Measurements from ENCODE around the gene OR1N2. TPM values are rescaled to one million over a fixed set of nuclear protein-coding genes. Genes with fewer than 3 reads are reported as not detected.

The OR1N2 gene
- total RNA-seq, 1 experiment from 2014 or later: not detected

- no peaks in the 10 kb centered on the region for H3F3A ChIP-seq (ENCODE audit: low read length, unreplicated experiment)
- H3K4me2 ChIP-seq (ENCODE audit: low read length): no peak overlapping the region
- DNase-seq (no peak), ATAC-seq (no peak)
- H3K4me1 ChIP-seq (ENCODE audit: insufficient read depth, low read length): no peaks in the 10 kb centered on the region
- no peaks in the 10 kb centered on the region for H3K79me2 ChIP-seq (ENCODE audit: low read length)
- no peak overlapping the region for H3K4me3 ChIP-seq (ENCODE audit: low read length)
- H3K9ac ChIP-seq (ENCODE audit: low read length): no peak overlapping the region
- no peaks in the 10 kb centered on the region for H3K9me3 ChIP-seq (ENCODE audit: low read length)
- ChIA-PET POLR2A (ENCODE audit: unreplicated experiment) (no interaction called here), CTCF (no interaction called here)
- H2AFZ ChIP-seq (ENCODE audit: low read length): no peak overlapping the region
- intact Hi-C loops (cut with micrococcal nuclease): no loop called here
- no peaks in the 10 kb centered on the region for H3K36me3 ChIP-seq (ENCODE audit: low read depth, low read length)
- no peaks in the 10 kb centered on the region for H4K20me1 ChIP-seq (ENCODE audit: low read length)
- no TSS peak for BruUV-seq (replicated peaks)
- no peaks in the 10 kb centered on the region for H3K9me2 ChIP-seq (replicated peaks; ENCODE audit: low read length)
- peaks cover 32% of the 10 kb centered on the region for H3K27me3 ChIP-seq (ENCODE audit: low read length)
- no peak overlapping the region for H3K27ac ChIP-seq (ENCODE audit: low read length)
- TF ChIP-seq EZH2 (IDR thresholded peaks at IDR 0.05; ENCODE audit: low read length, unreplicated experiment) (no peak), CTCF (conservative IDR thresholded peaks at IDR 0.05; ENCODE audit: low read depth, low read length) (no peak), EZH2phosphoT487 (IDR thresholded peaks at IDR 0.05; ENCODE audit: borderline replicate concordance, low read length) (no peak)
Measured at GRCh38 chr9:122546196-122546595, 6.7 kb upstream of the OR1N2 start.

- no peak overlapping the region for H2AFZ ChIP-seq (ENCODE audit: low read length)
- no peaks in the 10 kb centered on the region for H4K20me1 ChIP-seq (ENCODE audit: low read length)
- TF ChIP-seq EZH2phosphoT487 (IDR thresholded peaks at IDR 0.05; ENCODE audit: borderline replicate concordance, low read length): no peak
- no peak for TF ChIP-seq CTCF (conservative IDR thresholded peaks at IDR 0.05; ENCODE audit: low read depth, low read length)
- TF ChIP-seq EZH2 (IDR thresholded peaks at IDR 0.05; ENCODE audit: low read length, unreplicated experiment): no peak
- H3K4me3 ChIP-seq (ENCODE audit: low read length): no peak overlapping the region
- no peak overlapping the region for H3K4me2 ChIP-seq (ENCODE audit: low read length)
- no peaks in the 10 kb centered on the region for H3K9me3 ChIP-seq (ENCODE audit: low read length)
- no peaks in the 10 kb centered on the region for H3K4me1 ChIP-seq (ENCODE audit: insufficient read depth, low read length)
- peaks cover 24% of the 10 kb centered on the region; the same call in 1 of the 2 replicates for H3K27me3 ChIP-seq (ENCODE audit: low read length)
- no peaks in the 10 kb centered on the region for H3K9me2 ChIP-seq (replicated peaks; ENCODE audit: low read length)
- POLR2A ChIA-PET (ENCODE audit: unreplicated experiment): no interaction called here
- DNase-seq: no peak
- no peak for ATAC-seq
- no peaks in the 10 kb centered on the region for H3K79me2 ChIP-seq (ENCODE audit: low read length)
- H3K36me3 ChIP-seq (ENCODE audit: low read depth, low read length): no peaks in the 10 kb centered on the region
- no peaks in the 10 kb centered on the region for H3F3A ChIP-seq (ENCODE audit: low read length, unreplicated experiment)
- CTCF ChIA-PET: no interaction called here
- no peak overlapping the region for H3K9ac ChIP-seq (ENCODE audit: low read length)
- no peak overlapping the region for H3K27ac ChIP-seq (ENCODE audit: low read length)
- intact Hi-C loops (cut with micrococcal nuclease): no loop called here
- BruUV-seq (replicated peaks): no TSS peak
Measured at GRCh38 chr9:122551371-122551770, 1.5 kb upstream of the OR1N2 start.

GRCh38 chr9:122561446-122561845, 8.5 kb downstream of the OR1N2 start:
- no TSS peak for BruUV-seq (replicated peaks)

More at GRCh38 chr9:122561446-122561845, 8.5 kb downstream of the OR1N2 start:
- no peak overlapping the region for H2AFZ ChIP-seq (ENCODE audit: low read length)
- H3K4me3 ChIP-seq (ENCODE audit: low read length): no peak overlapping the region
- no peaks in the 10 kb centered on the region for H3K4me1 ChIP-seq (ENCODE audit: insufficient read depth, low read length)
- CTCF ChIA-PET: no interaction called here
- no peaks in the 10 kb centered on the region for H3F3A ChIP-seq (ENCODE audit: low read length, unreplicated experiment)
- no peak overlapping the region for H3K9ac ChIP-seq (ENCODE audit: low read length)
- POLR2A ChIA-PET (ENCODE audit: unreplicated experiment): no interaction called here
- H3K79me2 ChIP-seq (ENCODE audit: low read length): no peaks in the 10 kb centered on the region
- no peaks in the 10 kb centered on the region for H4K20me1 ChIP-seq (ENCODE audit: low read length)
- no peaks in the 10 kb centered on the region for H3K36me3 ChIP-seq (ENCODE audit: low read depth, low read length)
- no peak for TF ChIP-seq EZH2 (IDR thresholded peaks at IDR 0.05; ENCODE audit: low read length, unreplicated experiment)
- H3K9me3 ChIP-seq (ENCODE audit: low read length): no peaks in the 10 kb centered on the region
- H3K4me2 ChIP-seq (ENCODE audit: low read length): no peak overlapping the region
- intact Hi-C loops (cut with micrococcal nuclease): no loop called here
- H3K27me3 ChIP-seq (ENCODE audit: low read length): no peaks in the 10 kb centered on the region
- no peak for ATAC-seq
- H3K27ac ChIP-seq (ENCODE audit: low read length): no peak overlapping the region
- no peak for DNase-seq
- no peaks in the 10 kb centered on the region for H3K9me2 ChIP-seq (replicated peaks; ENCODE audit: low read length)
